AG09319 (cell line): ENCODE results near the gene ZSCAN31.
"Not testable (repeated sequence)": the region's sequence is repeated elsewhere in the genome, so short reads cannot be mapped to it uniquely, and the experiment has no call there.

Experiments used
- DNase-seq: peaks from one replicate; pipeline ENCODE4 v3.0.0-alpha.2; 2010; ENCODE audit warnings: low read depth; ENCODE audit errors: extremely low read depth
- TF ChIP-seq, protein P1 (sequence below): IDR thresholded peaks from 2 replicates; pipeline ENCODE4 v1.5.1; 2011; ENCODE audit warnings: low read depth, mild to moderate bottlenecking, inconsistent platforms, low read length, moderate library complexity

ZSCAN31 gene

DNA sequence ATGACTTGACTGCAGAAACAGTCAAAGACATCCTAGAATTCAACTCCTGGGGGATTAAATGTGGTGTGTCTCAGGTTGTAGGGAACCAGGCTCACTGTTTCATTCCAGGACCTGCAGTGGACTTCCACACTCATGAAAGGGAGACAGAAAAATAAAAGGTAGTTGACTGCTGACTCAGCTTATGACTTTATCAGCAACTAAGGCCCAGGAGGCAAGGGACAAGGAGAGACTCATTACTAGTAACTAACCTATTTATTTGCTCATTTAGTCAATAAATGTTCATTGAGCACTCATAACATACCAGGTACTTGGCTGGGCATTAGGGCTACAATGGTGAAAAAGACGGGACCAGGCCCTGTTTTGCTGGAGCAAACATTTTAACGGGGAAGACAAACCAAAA is 2.9 kb downstream of the ZSCAN31 start:
- no peak for DNase-seq
- TF ChIP-seq, protein P1, sequence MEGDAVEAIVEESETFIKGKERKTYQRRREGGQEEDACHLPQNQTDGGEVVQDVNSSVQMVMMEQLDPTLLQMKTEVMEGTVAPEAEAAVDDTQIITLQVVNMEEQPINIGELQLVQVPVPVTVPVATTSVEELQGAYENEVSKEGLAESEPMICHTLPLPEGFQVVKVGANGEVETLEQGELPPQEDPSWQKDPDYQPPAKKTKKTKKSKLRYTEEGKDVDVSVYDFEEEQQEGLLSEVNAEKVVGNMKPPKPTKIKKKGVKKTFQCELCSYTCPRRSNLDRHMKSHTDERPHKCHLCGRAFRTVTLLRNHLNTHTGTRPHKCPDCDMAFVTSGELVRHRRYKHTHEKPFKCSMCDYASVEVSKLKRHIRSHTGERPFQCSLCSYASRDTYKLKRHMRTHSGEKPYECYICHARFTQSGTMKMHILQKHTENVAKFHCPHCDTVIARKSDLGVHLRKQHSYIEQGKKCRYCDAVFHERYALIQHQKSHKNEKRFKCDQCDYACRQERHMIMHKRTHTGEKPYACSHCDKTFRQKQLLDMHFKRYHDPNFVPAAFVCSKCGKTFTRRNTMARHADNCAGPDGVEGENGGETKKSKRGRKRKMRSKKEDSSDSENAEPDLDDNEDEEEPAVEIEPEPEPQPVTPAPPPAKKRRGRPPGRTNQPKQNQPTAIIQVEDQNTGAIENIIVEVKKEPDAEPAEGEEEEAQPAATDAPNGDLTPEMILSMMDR: no peak

DNA sequence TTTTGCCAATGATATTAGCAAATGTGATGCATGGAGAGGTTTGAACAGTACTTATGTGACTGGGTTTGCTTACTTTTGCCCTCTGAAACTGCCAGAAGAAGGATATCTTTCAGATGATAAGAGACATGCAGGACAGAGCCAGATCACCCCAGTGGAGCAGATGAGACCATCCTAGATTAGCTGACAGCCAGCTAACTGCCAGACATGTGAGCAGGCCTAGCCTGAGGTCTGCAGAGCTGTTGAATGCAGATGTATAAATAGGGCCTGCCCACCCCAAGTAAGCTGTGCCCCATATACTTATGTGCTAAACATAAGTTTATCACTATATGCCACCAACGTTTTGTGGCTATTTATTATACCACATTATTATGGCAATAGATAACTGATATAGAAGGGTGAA is 5.9 kb downstream of the ZSCAN31 start:
- TF ChIP-seq, protein P1: no peak
- no peak for DNase-seq

DNA sequence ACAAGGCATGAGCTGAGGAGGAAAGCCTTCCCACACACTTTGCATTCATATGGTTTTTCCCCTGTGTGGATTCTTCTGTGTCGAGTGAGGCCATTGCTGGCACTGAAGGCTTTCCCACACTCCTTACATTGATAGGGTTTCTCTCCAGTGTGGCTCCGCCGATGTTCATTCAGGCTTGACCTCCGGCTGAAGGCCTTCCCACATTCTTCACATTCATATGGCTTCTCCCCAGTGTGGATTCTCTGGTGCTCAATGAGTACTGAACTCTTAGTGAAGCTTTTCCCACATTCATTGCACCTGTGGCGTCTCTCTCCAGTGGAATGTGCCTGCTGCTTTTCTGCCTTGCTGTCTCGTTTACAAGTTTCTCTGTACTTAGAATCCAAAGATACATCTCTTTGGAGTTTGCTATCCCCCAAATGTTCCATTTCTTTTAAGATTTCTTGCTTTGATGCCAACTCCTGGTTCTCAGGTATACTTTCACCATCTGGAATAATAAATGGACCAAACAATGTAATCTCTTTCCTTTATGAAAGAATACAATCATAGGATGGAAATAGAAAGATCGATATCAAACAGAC is 9.5 kb downstream of the ZSCAN31 start:
- TF ChIP-seq, protein P1: no peak
- no peak for DNase-seq

DNA sequence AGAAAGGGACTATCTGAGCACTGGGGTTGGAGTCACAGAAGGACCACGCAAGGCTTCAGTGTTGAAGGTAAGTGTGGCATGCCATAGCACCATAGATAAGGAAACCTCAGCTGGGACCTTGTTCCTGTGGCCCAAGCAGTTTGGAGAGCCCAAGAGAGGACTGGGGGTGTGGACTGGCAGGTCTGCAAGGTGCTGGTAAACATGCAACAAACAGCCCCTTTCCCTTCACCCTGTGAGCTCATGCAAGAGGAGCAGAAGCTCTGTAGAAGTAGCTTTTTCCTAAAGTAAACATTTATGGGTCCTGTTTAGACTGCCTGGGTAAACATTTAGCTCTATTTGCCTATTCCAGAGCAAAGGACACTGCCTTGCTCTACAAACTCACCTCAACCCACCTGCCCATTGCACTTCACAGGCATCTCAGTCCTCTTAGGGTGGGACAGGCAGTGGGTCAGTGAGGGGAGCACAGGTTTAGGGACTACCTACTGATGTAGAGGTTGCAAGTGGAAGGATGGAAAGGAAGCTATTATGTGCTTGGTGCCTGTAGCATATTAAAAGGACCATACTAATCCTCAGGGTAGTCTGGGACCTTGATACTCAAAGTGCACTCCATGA is 12.0 kb downstream of the ZSCAN31 start:
- TF ChIP-seq, protein P1: no peak
- DNase-seq: no peak

DNA sequence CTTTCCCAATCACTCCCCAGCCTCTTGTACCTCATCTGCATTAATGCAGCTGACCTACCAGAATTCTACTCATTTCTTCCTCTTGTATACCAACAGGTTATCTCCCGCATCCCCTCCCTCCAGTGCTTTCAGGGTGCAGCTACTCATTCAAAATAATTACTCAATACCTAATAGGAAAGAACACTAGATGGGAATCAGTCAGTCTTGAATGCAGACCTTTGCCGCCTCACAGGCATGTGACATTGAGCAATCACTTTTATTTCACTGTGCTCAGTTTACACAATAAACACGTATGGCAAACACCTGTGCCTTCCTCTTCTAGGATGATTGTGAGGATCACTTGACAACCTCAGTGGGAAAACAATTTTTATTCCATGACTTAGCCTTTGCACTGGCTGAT is 13.3 kb downstream of the ZSCAN31 start:
- TF ChIP-seq, protein P1: no peak
- no peak for DNase-seq

DNA sequence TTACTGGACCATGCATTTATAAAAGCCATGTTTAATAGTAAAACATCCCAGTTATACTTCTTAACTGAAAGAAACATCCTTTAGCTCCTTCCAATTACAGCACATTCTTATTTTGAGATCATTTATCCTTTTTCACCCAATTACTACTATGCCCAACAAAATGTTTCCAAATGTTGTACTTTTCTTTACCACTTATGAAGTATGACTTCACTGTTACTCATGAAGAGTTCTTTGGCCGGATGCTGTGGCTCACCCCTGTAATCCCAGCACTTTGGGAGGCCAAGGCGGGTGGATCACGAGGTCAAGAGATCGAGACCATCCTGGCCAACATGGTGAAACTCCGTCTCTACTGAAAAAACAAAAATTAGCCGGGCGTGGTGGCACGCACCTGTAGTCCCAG is 18.1 kb downstream of the ZSCAN31 start:
- not testable (repeated sequence) for DNase-seq

DNA sequence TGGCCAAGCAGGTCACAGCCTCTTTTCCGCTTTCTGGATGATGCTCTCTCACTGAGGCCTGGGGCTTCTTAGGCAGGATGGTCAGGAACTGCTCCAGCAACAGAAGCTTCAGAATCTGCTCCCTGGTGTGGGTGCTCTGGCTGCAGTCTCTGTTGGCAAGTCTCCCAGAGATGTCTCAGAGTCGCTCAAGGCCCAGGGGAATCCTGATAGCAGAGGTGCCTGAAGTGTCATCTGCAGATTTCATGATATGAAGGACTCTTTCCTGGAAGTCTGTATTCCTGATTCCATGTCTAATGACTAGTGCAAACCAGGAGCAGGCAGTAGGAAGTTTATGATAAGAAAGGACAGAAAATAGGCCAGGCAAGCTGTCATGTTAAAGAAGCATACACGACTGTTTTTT is 20.3 kb downstream of the ZSCAN31 start:
- DNase-seq: no peak
- TF ChIP-seq, protein P1: no peak

DNA sequence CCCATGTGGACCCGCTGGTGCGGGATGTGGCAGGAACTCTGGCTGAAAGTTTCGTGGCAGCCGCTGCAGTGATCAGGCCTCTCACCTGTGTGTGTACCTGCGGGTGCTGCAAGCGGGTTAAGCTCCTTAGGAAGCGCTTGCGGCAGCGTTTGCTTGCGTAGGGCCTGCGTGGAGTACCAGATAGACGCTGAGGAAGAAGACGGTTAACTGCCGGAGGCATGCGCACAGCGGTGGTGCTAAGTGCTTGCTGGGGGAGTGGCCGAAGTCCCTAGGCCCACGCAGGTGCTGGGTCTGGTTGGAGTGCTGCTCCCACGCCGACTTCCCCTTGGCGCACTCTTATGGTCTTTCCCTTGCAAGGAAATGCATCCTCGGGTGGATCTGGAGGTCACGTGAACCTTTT is 23.0 kb downstream of the ZSCAN31 start:
- TF ChIP-seq, protein P1: no peak
- DNase-seq: no peak
